Mesangial cell (primary cell): ENCODE data around the gene PI16. TPM values are rescaled to one million over a fixed set of nuclear protein-coding genes. Genes with fewer than 3 reads are reported as not detected.

Experiments
- total RNA-seq: library from RNA; depleted of rRNA; stranded (reverse); fragments of >200 nt; gene quantifications from 2 replicates; pipeline ENCODE4 v1.2.3, GENCODE V29; 2015

The PI16 gene
- 0.33 TPM in 1 of 2 replicates, not detected in the other for total RNA-seq

GRCh38 chr6:36954262-36954931, at the start of gene PI16:
TSS of gene PI16 (plus strand) at chr6:36954738. CDS start at chr6:36954761, 23 bp downstream.

GRCh38 chr6:36985808-36986703, 31.5 kb downstream of the PI16 start, which contains the start of gene MTCH1:
TSS of gene MTCH1 (minus strand) at chr6:36986196. CDS start at chr6:36986173, 23 bp downstream.

GRCh38 chr6:37005061-37005810, 50.7 kb downstream of the PI16 start, which contains the start of gene FGD2:
TSS of gene FGD2 (plus strand) at chr6:37005655. CDS start at chr6:37005818, 163 bp downstream.

Other genes starting within 250 kb of the PI16 start
- under 0.01 and 0.13 TPM in 2 replicates for gene CPNE5, start 115.3 kb upstream of the PI16 start, total RNA-seq
- 19.0 and 49.5 TPM in 2 replicates for gene PPIL1, start 79.9 kb upstream of the PI16 start, total RNA-seq
- gene C6orf89, start 68.8 kb upstream of the PI16 start, total RNA-seq, result 20.2 and 26.4 TPM in 2 replicates
- 201 and 241 TPM in 2 replicates for gene MTCH1, start 31.5 kb downstream of the PI16 start, total RNA-seq
- gene FGD2, start 50.9 kb downstream of the PI16 start, total RNA-seq, result not detected in 2 replicates
- gene PIM1, start 215.4 kb downstream of the PI16 start, total RNA-seq, result 33.6 and 53.4 TPM in 2 replicates